CD14-positive monocyte (primary cell): Measurements from ENCODE around the gene SAFB2. TPM values are rescaled to one million over a fixed set of nuclear protein-coding genes. Genes with fewer than 3 reads are reported as not detected.

Experiments used
- DNase-seq, 3 donors: peaks; one replicate each; pipeline ENCODE4 v3.0.0-alpha.2; 2011 to 2022
- H2AFZ ChIP-seq: 2 replicates; pipeline ENCODE4 v1.6.0; 2012; ENCODE audit warnings: mild to moderate bottlenecking, low read depth, low read length, inconsistent platforms; ENCODE audit not compliant: insufficient read depth, poor library complexity, severe bottlenecking
- H3K27ac ChIP-seq, 2 donors: 1 replicate in 1 of 2; 2 replicates in 1 of 2; pipeline ENCODE4 v1.5.1; 2012 to 2013; ENCODE audit warnings: low read length in 2 of 2, control low read depth in 1 of 2, inconsistent platforms in 1 of 2, low read depth in 1 of 2, mild to moderate bottlenecking in 1 of 2
- H3K27me3 ChIP-seq, 2 donors: one replicate each; pipeline versions ENCODE4 v1.6.0 to v1.6.1; 2011 to 2013; ENCODE audit warnings: low read length in 2 of 2; ENCODE audit not compliant: control insufficient read depth in 2 of 2, insufficient read depth in 2 of 2
- H3K36me3 ChIP-seq, 2 donors: replicated peaks in 1 of 2; 1 replicate in 1 of 2; 2 replicates in 1 of 2; pipeline versions ENCODE4 v1.5.1 to v1.6.1; 2012 to 2013; ENCODE audit warnings: low read length in 2 of 2, control low read depth in 1 of 2, inconsistent platforms in 1 of 2, mild to moderate bottlenecking in 1 of 2; ENCODE audit not compliant: insufficient read depth in 2 of 2, control insufficient read depth in 1 of 2
- H3K4me1 ChIP-seq, 2 donors: 1 replicate in 1 of 2; 2 replicates in 1 of 2; pipeline versions ENCODE4 v1.5.1 to v1.6.1; 2012 to 2013; ENCODE audit warnings: low read length in 2 of 2, control low read depth in 1 of 2, inconsistent platforms in 1 of 2, mild to moderate bottlenecking in 1 of 2, moderate library complexity in 1 of 2; ENCODE audit not compliant: insufficient read depth in 2 of 2, control insufficient read depth in 1 of 2
- H3K4me2 ChIP-seq: replicated peaks from 2 replicates; pipeline ENCODE3; 2012; ENCODE audit warnings: low read length, moderate library complexity, mild to moderate bottlenecking; ENCODE audit not compliant: poor library complexity, severe bottlenecking; ENCODE audit errors: extremely low read depth
- H3K4me3 ChIP-seq, 3 experiments: fragments of 200-600 bp in 1 of 3; sonication (generic) in 1 of 3; replicated peaks in 1 of 3; 1 replicate in 2 of 3; 2 replicates in 1 of 3; pipeline ENCODE4 v1.5.1; 2011 to 2013; ENCODE audit warnings: low read length in 3 of 3, mild to moderate bottlenecking in 3 of 3, control low read depth in 2 of 3, low read depth in 2 of 3, inconsistent platforms in 1 of 3, moderate library complexity in 1 of 3
- H3K79me2 ChIP-seq: 2 replicates; pipeline ENCODE4 v1.6.0; 2012; ENCODE audit warnings: mild to moderate bottlenecking, control low read depth, inconsistent platforms, low read length, moderate library complexity; ENCODE audit not compliant: insufficient read depth
- H3K9ac ChIP-seq: 2 replicates; pipeline ENCODE4 v1.6.0; 2017; ENCODE audit warnings: low read length, mild to moderate bottlenecking; ENCODE audit not compliant: insufficient read depth, poor library complexity, severe bottlenecking
- H3K9me3 ChIP-seq, 2 donors: replicated peaks in 1 of 2; 1 replicate in 1 of 2; 2 replicates in 1 of 2; pipeline versions ENCODE4 v1.5.1 to v1.6.1; 2012 to 2013; ENCODE audit warnings: low read length in 2 of 2, control low read depth in 1 of 2; ENCODE audit not compliant: control insufficient read depth in 1 of 2, insufficient read depth in 1 of 2
- H4K20me1 ChIP-seq: 2 replicates; pipeline ENCODE4 v1.6.0; 2012; ENCODE audit warnings: mild to moderate bottlenecking, low read length, control low read depth, moderate library complexity; ENCODE audit not compliant: insufficient read depth
- H3K27ac Mint-ChIP-seq, 7 donors: one replicate each; pipeline ENCODE4 v1.8.0; 2020; ENCODE audit warnings: mild to moderate bottlenecking in 7 of 7, mixed read lengths in 7 of 7, moderate library complexity in 6 of 7, inconsistent platforms in 2 of 7
- H3K27me3 Mint-ChIP-seq, 3 donors: one replicate each; pipeline ENCODE4 v1.8.0; 2021 to 2022; ENCODE audit warnings: low read depth in 3 of 3, mild to moderate bottlenecking in 3 of 3, mixed read lengths in 3 of 3, moderate library complexity in 3 of 3, inconsistent platforms in 1 of 3
- H3K36me3 Mint-ChIP-seq, 2 donors: one replicate each; pipeline ENCODE4 v1.8.0; 2020; ENCODE audit warnings: mixed read lengths in 2 of 2, inconsistent platforms in 1 of 2, mild to moderate bottlenecking in 1 of 2
- H3K4me1 Mint-ChIP-seq: one replicate; pipeline ENCODE4 v1.8.0; 2020; ENCODE audit warnings: mild to moderate bottlenecking, mixed read lengths
- H3K4me3 Mint-ChIP-seq, 2 donors: one replicate each; pipeline ENCODE4 v1.8.0; 2020; ENCODE audit warnings: mild to moderate bottlenecking in 2 of 2, mixed read lengths in 2 of 2, moderate library complexity in 1 of 2
- H3K9me3 Mint-ChIP-seq, 7 donors: one replicate each; pipeline ENCODE4 v1.8.0; 2020 to 2022; ENCODE audit warnings: mixed read lengths in 7 of 7, mild to moderate bottlenecking in 6 of 7, moderate library complexity in 6 of 7, inconsistent platforms in 2 of 7
- CTCF ChIP-seq: fragments of 200-600 bp; IDR thresholded peaks from one replicate; pipeline ENCODE4 v1.8.0; 2022; ENCODE audit warnings: antibody characterized with exemption, mild to moderate bottlenecking
- WGBS: methylation state at CpG from one replicate; pipeline ENCODE4 v1.1.5; 2013; ENCODE audit warnings: missing lambda C conversion rate; ENCODE audit not compliant: insufficient coverage; 5-methylcytosine and 5-hydroxymethylcytosine counted together
- intact Hi-C, 2 donors: fragments of 100-400 bp; cut with micrococcal nuclease; formaldehyde crosslinking; loops; one replicate each; pipeline versions ENCODE4 v1.15.0 to v1.15.1; 2023
- polyA plus RNA-seq, 3 donors: library from polyadenylated mRNA; depleted of rRNA in 1 of 3; unstranded in 2 of 3; stranded (reverse) in 1 of 3; fragments of 300-500 nt in 2 of 3; fragments of >200 nt in 1 of 3; fragmentation: Illumina TruSeq in 2 of 3; gene quantifications; 1 replicate in 2 of 3; 2 replicates in 1 of 3; pipeline ENCODE4 v1.2.3, GENCODE V29; 2012 to 2021

Gene SAFB2
- polyA plus RNA-seq, 3 donors: 7.5 to 53.4 (median 14.7) TPM

GRCh38 chr19:5595129-5595528 is 27.4 kb downstream of the SAFB2 start:
- H3K9me3 ChIP-seq: no peaks in the 10 kb centered on the region
- no peak for TF ChIP-seq CTCF
- Mint-ChIP-seq H3K27me3 (peaks cover 0 to 2% (median 1%) of the 10 kb centered on the region in 3 donors), H3K27ac (peak overlapping the region in 1 of 7 donors; percentile 30), H3K4me1 (no peaks in the 10 kb centered on the region), H3K4me3 (no peak overlapping the region), H3K9me3 (no peaks in the 10 kb centered on the region), H3K36me3 (peaks cover 93 to 100% of the 10 kb centered on the region in 2 donors)
- H3K4me3 ChIP-seq: no peak overlapping the region
- peaks cover 97 to 100% of the 10 kb centered on the region in 2 donors for H3K36me3 ChIP-seq
- H4K20me1 ChIP-seq: peaks cover 93% of the 10 kb centered on the region
- no peak overlapping the region for H3K4me2 ChIP-seq
- intact Hi-C loops: no loop called here
- no peak overlapping the region for H2AFZ ChIP-seq
- DNase-seq: no peak
- no peaks in the 10 kb centered on the region for H3K27me3 ChIP-seq
- no peak overlapping the region for H3K9ac ChIP-seq
- no peaks in the 10 kb centered on the region for H3K4me1 ChIP-seq
- H3K79me2 ChIP-seq: peaks cover 3% of the 10 kb centered on the region
- 96% methylated on average over 13 of the region's 18 CpGs for WGBS
- H3K27ac ChIP-seq: no peak overlapping the region

GRCh38 chr19:5594521-5594950 is 28.0 kb downstream of the SAFB2 start:
- Histone ChIP-seq H3K4me3 (no peak overlapping the region), H3K79me2 (peaks cover 3% of the 10 kb centered on the region), H3K9me3 (no peaks in the 10 kb centered on the region), H3K36me3 (peaks cover 97 to 100% of the 10 kb centered on the region in 2 donors), H4K20me1 (peaks cover 94% of the 10 kb centered on the region), H3K9ac (no peak overlapping the region), H3K4me2 (no peak overlapping the region), H3K27me3 (no peaks in the 10 kb centered on the region), H3K27ac (no peak overlapping the region), H3K4me1 (no peaks in the 10 kb centered on the region), H2AFZ (no peak overlapping the region)
- Mint-ChIP-seq H3K9me3 (no peaks in the 10 kb centered on the region), H3K4me3 (no peak overlapping the region), H3K36me3 (peaks cover 91 to 99% of the 10 kb centered on the region in 2 donors), H3K4me1 (no peaks in the 10 kb centered on the region), H3K27me3 (peaks cover 0 to 2% (median 1%) of the 10 kb centered on the region in 3 donors), H3K27ac (peak overlapping the region in 1 of 7 donors; percentile 32)
- no peak for DNase-seq
- WGBS: 100% methylated on average over 7 of the region's 7 CpGs
- intact Hi-C loops: no loop called here
- TF ChIP-seq CTCF: no peak
